A549 treated with CpdA at 1 μM for 4 hours (cell line): Measurements from ENCODE around the gene SLFN11. TPM values are rescaled to one million over a fixed set of nuclear protein-coding genes. Genes with fewer than 3 reads are reported as not detected.

Experiments
- total RNA-seq: library from RNA; stranded (reverse); fragments of 200-300 nt; extraction: Qiagen RNA extraction; gene quantifications from 5 replicates; pipeline ENCODE4 v1.2.3, GENCODE V29; 2022; ENCODE audit warnings: low read depth

SLFN11 gene
- 6.1 to 8.1 TPM (median 7.4 TPM) in 5 replicates for total RNA-seq

GRCh38 chr17:35373534-35373983 lies at the start of gene SLFN11:
Gene SLFN11 (minus strand): TSS chr17:35373621. CDS start chr17:35363807, 9,814 bp downstream.

Other genes with a start within 250 kb of the SLFN11 start
- 36.0 to 40.6 TPM (median 36.3 TPM) in 5 replicates for gene NLE1, start 231.3 kb downstream of the SLFN11 start, total RNA-seq
- not detected in 5 replicates for gene UNC45B, start 225.8 kb downstream of the SLFN11 start, total RNA-seq
- not detected in 5 replicates for gene SLC35G3, start 179.2 kb downstream of the SLFN11 start, total RNA-seq
- 1.9 to 4.0 TPM (median 2.7 TPM) in 5 replicates for gene SLFN5, start 130.5 kb downstream of the SLFN11 start, total RNA-seq
- gene SLFN12, start 58.9 kb upstream of the SLFN11 start, total RNA-seq, result 0.08 TPM in 1 of 5 replicates, not detected in the others
- gene SLFN13, start 75.1 kb upstream of the SLFN11 start, total RNA-seq, result 3.3 to 6.7 TPM (median 4.6 TPM) in 5 replicates
- 0.02 to 0.26 TPM in 2 of 5 replicates, not detected in the others for gene SLFN12L, start 164.1 kb upstream of the SLFN11 start, total RNA-seq
- not detected in 5 replicates for gene SLFN14, start 187.2 kb upstream of the SLFN11 start, total RNA-seq
- gene PEX12, start 204.9 kb upstream of the SLFN11 start, total RNA-seq, result 7.0 to 8.8 TPM (median 7.4 TPM) in 5 replicates
- 127 to 153 TPM (median 143 TPM) in 5 replicates for gene AP2B1, start 213.7 kb upstream of the SLFN11 start, total RNA-seq